ENCODE measurements around the gene SBF2.

The SBF2 gene

DNA sequence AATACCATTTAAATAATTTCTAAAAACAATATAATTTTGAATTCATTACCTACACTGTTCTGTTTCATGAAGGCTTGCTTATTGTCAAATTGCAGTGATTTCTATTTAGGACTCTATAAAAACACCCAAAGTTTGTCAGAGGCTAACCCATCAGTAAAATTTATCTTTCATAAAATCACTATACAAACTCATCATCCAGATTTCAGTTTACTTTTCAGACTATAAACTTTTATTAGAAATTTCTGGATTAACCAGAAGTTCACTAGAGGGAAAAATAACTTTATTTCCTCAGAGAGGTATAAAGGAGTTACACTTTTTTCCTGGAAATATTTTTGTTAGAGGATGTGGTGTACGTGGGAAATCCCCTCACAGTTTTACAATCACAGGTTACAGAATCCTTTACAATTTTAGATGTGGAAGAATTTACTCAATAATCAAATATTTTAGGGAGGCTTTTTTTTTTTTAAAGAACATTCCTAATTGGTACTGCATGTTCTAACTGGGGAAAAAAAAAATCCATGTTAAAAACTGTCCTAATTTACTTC, 453.5 kb downstream of the SBF2 start:
- DNase-seq (ENCODE audit: low read depth) = no peak
- in situ Hi-C loops (cut with HindIII; ENCODE audit: low sequenced_read_pairs) = no loop called here
- TF ChIP-seq, protein P1, sequence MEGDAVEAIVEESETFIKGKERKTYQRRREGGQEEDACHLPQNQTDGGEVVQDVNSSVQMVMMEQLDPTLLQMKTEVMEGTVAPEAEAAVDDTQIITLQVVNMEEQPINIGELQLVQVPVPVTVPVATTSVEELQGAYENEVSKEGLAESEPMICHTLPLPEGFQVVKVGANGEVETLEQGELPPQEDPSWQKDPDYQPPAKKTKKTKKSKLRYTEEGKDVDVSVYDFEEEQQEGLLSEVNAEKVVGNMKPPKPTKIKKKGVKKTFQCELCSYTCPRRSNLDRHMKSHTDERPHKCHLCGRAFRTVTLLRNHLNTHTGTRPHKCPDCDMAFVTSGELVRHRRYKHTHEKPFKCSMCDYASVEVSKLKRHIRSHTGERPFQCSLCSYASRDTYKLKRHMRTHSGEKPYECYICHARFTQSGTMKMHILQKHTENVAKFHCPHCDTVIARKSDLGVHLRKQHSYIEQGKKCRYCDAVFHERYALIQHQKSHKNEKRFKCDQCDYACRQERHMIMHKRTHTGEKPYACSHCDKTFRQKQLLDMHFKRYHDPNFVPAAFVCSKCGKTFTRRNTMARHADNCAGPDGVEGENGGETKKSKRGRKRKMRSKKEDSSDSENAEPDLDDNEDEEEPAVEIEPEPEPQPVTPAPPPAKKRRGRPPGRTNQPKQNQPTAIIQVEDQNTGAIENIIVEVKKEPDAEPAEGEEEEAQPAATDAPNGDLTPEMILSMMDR (IDR thresholded peaks at IDR 0.05; ENCODE audit: low read depth, low read length, missing control alignments) = no peak
- no peak overlapping the region for H3K4me3 ChIP-seq (ENCODE audit: low read depth, low read length)

DNA sequence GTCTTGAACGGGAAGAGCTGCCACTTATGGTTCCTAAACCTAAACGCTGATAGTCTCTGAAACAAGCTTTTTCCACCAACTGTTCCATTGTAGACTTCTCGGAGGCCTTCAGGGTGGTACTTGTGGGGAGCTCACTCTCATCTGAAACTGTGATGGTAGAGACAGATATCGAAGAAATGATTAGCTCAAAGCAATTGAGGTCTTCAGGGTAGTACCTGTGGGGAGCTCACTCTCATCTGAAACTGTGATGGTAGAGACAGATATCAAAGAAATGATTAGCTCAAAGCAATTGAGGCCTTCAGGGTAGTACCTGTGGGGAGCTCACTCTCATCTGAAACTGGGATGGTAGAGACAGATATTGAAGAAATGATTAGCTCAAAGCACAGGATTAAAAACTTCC, 454.5 kb downstream of the SBF2 start:
- TF ChIP-seq, protein P1 (IDR thresholded peaks at IDR 0.05; ENCODE audit: low read depth, low read length, missing control alignments) = no peak
- no peak for DNase-seq (ENCODE audit: low read depth)
- no peak overlapping the region for H3K4me3 ChIP-seq (ENCODE audit: low read depth, low read length)
- in situ Hi-C loops (cut with HindIII; ENCODE audit: low sequenced_read_pairs) = no loop called here

DNA sequence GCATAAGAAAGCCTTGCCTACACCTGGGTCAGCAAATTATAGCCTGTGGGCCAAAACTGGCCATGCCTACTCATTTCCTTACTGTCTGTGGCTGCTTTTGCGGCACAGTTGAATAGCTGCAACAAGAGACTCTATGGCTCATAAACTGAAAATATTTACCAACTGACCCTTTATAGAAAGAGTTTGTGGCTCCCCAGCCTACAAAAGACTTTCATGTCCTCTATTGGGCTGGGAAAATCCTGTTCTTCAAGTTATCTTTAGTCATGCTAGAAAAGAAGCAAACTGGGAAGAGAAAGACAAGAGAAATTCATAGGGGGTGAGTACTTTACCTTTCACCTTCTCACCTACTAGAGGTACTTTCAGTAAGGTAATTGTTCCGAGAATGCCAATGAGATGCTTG, 455.1 kb downstream of the SBF2 start:
- in situ Hi-C loops (cut with HindIII; ENCODE audit: low sequenced_read_pairs) = no loop called here
- DNase-seq (ENCODE audit: low read depth) = no peak
- TF ChIP-seq, protein P1 (IDR thresholded peaks at IDR 0.05; ENCODE audit: low read depth, low read length, missing control alignments) = no peak
- H3K4me3 ChIP-seq (ENCODE audit: low read depth, low read length) = no peak overlapping the region

DNA sequence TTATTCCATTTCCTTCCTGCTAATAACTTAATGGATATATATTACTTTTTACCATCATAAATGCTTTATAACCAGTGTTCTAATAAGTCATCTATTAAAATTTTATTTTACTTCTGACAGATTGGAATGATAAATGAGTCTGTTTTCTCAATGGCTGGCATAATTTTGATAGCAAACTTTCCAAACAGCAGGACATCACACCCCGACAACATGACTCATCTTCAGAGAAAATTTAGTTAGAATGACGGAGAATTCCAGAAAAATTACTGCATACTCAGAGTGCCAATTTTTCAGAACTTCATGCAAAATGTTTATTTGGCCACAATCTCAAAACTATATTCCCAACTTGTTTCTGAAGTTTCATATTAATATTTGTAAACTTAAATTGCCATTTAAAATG, 455.8 kb downstream of the SBF2 start:
- in situ Hi-C loops (cut with HindIII; ENCODE audit: low sequenced_read_pairs) = no loop called here
- TF ChIP-seq, protein P1 (IDR thresholded peaks at IDR 0.05; ENCODE audit: low read depth, low read length, missing control alignments) = no peak
- no peak overlapping the region for H3K4me3 ChIP-seq (ENCODE audit: low read depth, low read length)
- no peak for DNase-seq (ENCODE audit: low read depth)

DNA sequence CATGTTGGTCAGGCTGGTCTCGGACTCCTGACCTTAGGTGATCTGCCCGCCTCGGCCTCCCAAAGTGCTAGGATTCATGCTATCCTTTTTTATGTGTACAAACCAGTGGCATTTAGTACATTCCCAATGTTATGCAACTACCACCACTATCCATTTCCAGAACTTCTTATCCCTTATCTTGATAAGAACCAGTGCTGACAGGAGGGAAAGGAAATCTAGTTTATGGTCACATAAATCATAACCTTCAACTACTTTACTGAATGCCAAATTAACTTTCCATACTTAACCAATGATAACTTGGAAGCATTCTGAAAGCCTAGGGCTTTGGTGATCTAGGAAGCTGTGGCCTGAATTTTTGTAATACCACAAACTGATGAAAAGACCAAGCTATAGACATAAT, 459.7 kb downstream of the SBF2 start:
- H3K4me3 ChIP-seq (ENCODE audit: low read depth, low read length) = no peak overlapping the region
- TF ChIP-seq, protein P1 (IDR thresholded peaks at IDR 0.05; ENCODE audit: low read depth, low read length, missing control alignments) = no peak
- in situ Hi-C loops (cut with HindIII; ENCODE audit: low sequenced_read_pairs) = no loop called here
- DNase-seq (ENCODE audit: low read depth) = peak; percentile 12

DNA sequence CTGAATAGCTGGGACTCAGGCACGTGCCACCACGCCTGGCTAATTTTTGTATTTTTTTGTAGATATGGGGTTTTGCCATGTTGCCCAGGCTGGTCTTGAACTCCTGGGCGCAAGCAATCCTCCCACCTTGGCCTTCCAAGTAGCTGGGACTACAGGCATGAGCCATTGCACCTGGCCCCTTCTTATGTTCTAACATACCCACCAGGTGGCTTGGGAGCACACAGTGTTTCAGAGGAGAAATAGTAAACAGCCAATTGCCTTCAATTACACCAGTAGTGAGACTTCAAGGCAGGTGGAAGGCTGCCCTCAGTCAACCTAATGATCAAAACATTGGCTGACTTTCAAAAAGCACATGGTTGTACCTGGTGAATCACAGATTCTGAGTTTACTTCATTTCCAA, 462.9 kb downstream of the SBF2 start:
- H3K4me3 ChIP-seq (ENCODE audit: low read depth, low read length) = no peak overlapping the region
- in situ Hi-C loops (cut with HindIII; ENCODE audit: low sequenced_read_pairs) = no loop called here
- no peak for DNase-seq (ENCODE audit: low read depth)
- TF ChIP-seq, protein P1 (IDR thresholded peaks at IDR 0.05; ENCODE audit: low read depth, low read length, missing control alignments) = no peak

DNA sequence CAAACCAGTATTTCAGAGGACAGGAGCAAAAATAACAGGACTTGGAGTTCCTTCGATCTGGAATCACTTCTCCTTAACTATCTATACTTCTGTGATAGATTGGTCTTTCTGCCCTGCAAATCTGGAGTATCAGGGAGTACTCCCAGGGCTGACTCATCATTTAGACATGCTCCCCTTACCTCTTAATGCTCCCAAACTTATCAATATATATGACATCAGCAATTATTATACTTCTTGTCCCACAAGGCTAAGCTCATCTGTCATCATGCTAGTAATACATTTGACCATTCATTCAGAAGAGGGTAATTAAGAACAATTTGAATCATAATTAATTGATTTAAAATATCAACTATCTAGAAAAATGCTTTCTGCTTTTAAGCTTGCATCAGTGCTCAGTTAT, 466.3 kb downstream of the SBF2 start:
- no peak overlapping the region for H3K4me3 ChIP-seq (ENCODE audit: low read depth, low read length)
- TF ChIP-seq, protein P1 (IDR thresholded peaks at IDR 0.05; ENCODE audit: low read depth, low read length, missing control alignments) = no peak
- no peak for DNase-seq (ENCODE audit: low read depth)
- in situ Hi-C loops (cut with HindIII; ENCODE audit: low sequenced_read_pairs) = no loop called here
